ENCODE data around the gene TRAM2. TPM values are rescaled to one million over a fixed set of nuclear protein-coding genes. Genes with fewer than 3 reads are reported as not detected.
A peak's percentile ranks its signal among the peaks of the same experiment; 100 is the strongest.

Gene TRAM2
- total RNA-seq, 2 experiments from 2014 or later: 3.5 to 3.6 TPM

- ATAC-seq (no peak), DNase-seq (no peak)
- intact Hi-C loops (cut with DNase I, micrococcal nuclease): no loop called here
- H3K27me3 Mint-ChIP-seq: no peaks in the 10 kb centered on the region
- ChIA-PET POLR2A (no interaction called here), CTCF (interaction anchor here (0.5 to 0.6 kb wide), 2 partner anchors 230 to 298 kb away, joined by 3 to 4 read pairs; no protein-coding TSS in a partner anchor)
- no peak overlapping the region for H3K4me3 Mint-ChIP-seq
- H3K9me3 Mint-ChIP-seq (ENCODE audit: low read depth): no peaks in the 10 kb centered on the region
- no peak overlapping the region for H3K27ac Mint-ChIP-seq
- H3K4me1 Mint-ChIP-seq: peaks cover 16% of the 10 kb centered on the region
- no peaks in the 10 kb centered on the region for H3K36me3 Mint-ChIP-seq (ENCODE audit: low read depth)
These were observed 10.7 kb downstream of the TRAM2 start for GRCh38 chr6:52566201-52566600.

GRCh38 chr6:52564856-52565255 is 12.0 kb downstream of the TRAM2 start:
- intact Hi-C loops (cut with DNase I, micrococcal nuclease): no loop called here
- H3K9me3 Mint-ChIP-seq (ENCODE audit: low read depth): no peaks in the 10 kb centered on the region
- peaks cover 16% of the 10 kb centered on the region for H3K4me1 Mint-ChIP-seq
- no peak overlapping the region for H3K27ac Mint-ChIP-seq
- DNase-seq: no peak
- ChIA-PET CTCF (no interaction called here), POLR2A (no interaction called here)
- no peaks in the 10 kb centered on the region for H3K27me3 Mint-ChIP-seq
- no peaks in the 10 kb centered on the region for H3K36me3 Mint-ChIP-seq (ENCODE audit: low read depth)
- no peak for ATAC-seq
- H3K4me3 Mint-ChIP-seq: no peak overlapping the region

- no peak overlapping the region for H3K4me3 Mint-ChIP-seq
- H3K27ac Mint-ChIP-seq: no peak overlapping the region
- no peak for ATAC-seq
- intact Hi-C loops (cut with DNase I, micrococcal nuclease): no loop called here
- H3K27me3 Mint-ChIP-seq: no peaks in the 10 kb centered on the region
- peaks cover 16% of the 10 kb centered on the region for H3K4me1 Mint-ChIP-seq
- no peaks in the 10 kb centered on the region for H3K9me3 Mint-ChIP-seq (ENCODE audit: low read depth)
- ChIA-PET CTCF (interaction anchor here (1.1 kb wide), 1 partner anchor 20 kb away, joined by 3 read pairs; no protein-coding TSS in a partner anchor), POLR2A (no interaction called here)
- DNase-seq: no peak
- H3K36me3 Mint-ChIP-seq (ENCODE audit: low read depth): no peaks in the 10 kb centered on the region
These were observed 13.9 kb downstream of the TRAM2 start for GRCh38 chr6:52562911-52563310.

- CTCF ChIA-PET: no interaction called here
- ATAC-seq (no peak), DNase-seq (no peak)
- no peaks in the 10 kb centered on the region for H3K9me3 Mint-ChIP-seq (ENCODE audit: low read depth)
- intact Hi-C loops (cut with DNase I, micrococcal nuclease): no loop called here
- H3K4me3 Mint-ChIP-seq: no peak overlapping the region
- POLR2A ChIA-PET: no interaction called here
- H3K4me1 Mint-ChIP-seq: peaks cover 4% of the 10 kb centered on the region
- H3K36me3 Mint-ChIP-seq (ENCODE audit: low read depth): no peaks in the 10 kb centered on the region
- H3K27ac Mint-ChIP-seq: no peak overlapping the region
- H3K27me3 Mint-ChIP-seq: no peaks in the 10 kb centered on the region
These were observed 16.4 kb downstream of the TRAM2 start for GRCh38 chr6:52560462-52560861.

GRCh38 chr6:52558266-52559000 is 18.4 kb downstream of the TRAM2 start:
- Mint-ChIP-seq H3K36me3 (ENCODE audit: low read depth) (no peaks in the 10 kb centered on the region), H3K4me3 (no peak overlapping the region), H3K9me3 (ENCODE audit: low read depth) (no peaks in the 10 kb centered on the region), H3K27ac (no peak overlapping the region), H3K4me1 (peaks cover 4% of the 10 kb centered on the region), H3K27me3 (no peaks in the 10 kb centered on the region)
- POLR2A ChIA-PET: no interaction called here
- DNase-seq: no peak
- CTCF ChIA-PET: no interaction called here
- no peak for ATAC-seq
- intact Hi-C loops (cut with DNase I, micrococcal nuclease): no loop called here

- DNase-seq: no peak
- H3K27me3 Mint-ChIP-seq: no peaks in the 10 kb centered on the region
- no peak overlapping the region for H3K27ac Mint-ChIP-seq
- intact Hi-C loops (cut with DNase I, micrococcal nuclease): no loop called here
- no peaks in the 10 kb centered on the region for H3K36me3 Mint-ChIP-seq (ENCODE audit: low read depth)
- no peak overlapping the region for H3K4me3 Mint-ChIP-seq
- no peak for ATAC-seq
- POLR2A ChIA-PET: no interaction called here
- H3K9me3 Mint-ChIP-seq (ENCODE audit: low read depth): no peaks in the 10 kb centered on the region
- H3K4me1 Mint-ChIP-seq: peaks cover 5% of the 10 kb centered on the region
- CTCF ChIA-PET: interaction anchor here (0.7 kb wide), 1 partner anchor 10 kb away, joined by 3 read pairs; no protein-coding TSS in a partner anchor
These were observed 19.2 kb downstream of the TRAM2 start for GRCh38 chr6:52557389-52558265.

- intact Hi-C loops (cut with DNase I, micrococcal nuclease): no loop called here
- H3K9me3 Mint-ChIP-seq (ENCODE audit: low read depth): no peaks in the 10 kb centered on the region
- no peaks in the 10 kb centered on the region for H3K27me3 Mint-ChIP-seq
- ATAC-seq: no peak
- no peak overlapping the region for H3K4me3 Mint-ChIP-seq
- ChIA-PET CTCF (interaction anchor here (0.6 to 2.2 kb wide), 2 partner anchors 20 to 236 kb away, joined by 3 to 6 read pairs; no protein-coding TSS in a partner anchor), POLR2A (no interaction called here)
- peaks cover 7% of the 10 kb centered on the region for H3K4me1 Mint-ChIP-seq
- DNase-seq: no peak
- H3K27ac Mint-ChIP-seq: no peak overlapping the region
- H3K36me3 Mint-ChIP-seq (ENCODE audit: low read depth): no peaks in the 10 kb centered on the region
These were observed 21.2 kb downstream of the TRAM2 start for GRCh38 chr6:52555518-52556233.

- Mint-ChIP-seq H3K4me3 (no peak overlapping the region), H3K4me1 (peaks cover 9% of the 10 kb centered on the region), H3K36me3 (ENCODE audit: low read depth) (no peaks in the 10 kb centered on the region), H3K9me3 (ENCODE audit: low read depth) (no peaks in the 10 kb centered on the region), H3K27ac (no peak overlapping the region), H3K27me3 (no peaks in the 10 kb centered on the region)
- POLR2A ChIA-PET: no interaction called here
- CTCF ChIA-PET: interaction anchor here (2.2 kb wide), 1 partner anchor 20 kb away, joined by 6 read pairs; no protein-coding TSS in a partner anchor
- DNase-seq: peak; percentile 17
- ATAC-seq: peak; percentile 26
- intact Hi-C loops (cut with DNase I, micrococcal nuclease): no loop called here
These were observed 22.1 kb downstream of the TRAM2 start for GRCh38 chr6:52554684-52555280.

GRCh38 chr6:52553719-52554118 is 23.1 kb downstream of the TRAM2 start:
- POLR2A ChIA-PET: no interaction called here
- CTCF ChIA-PET: interaction anchor here (0.6 kb wide), 1 partner anchor 1008 kb away, joined by 3 read pairs; no protein-coding TSS in a partner anchor
- Mint-ChIP-seq H3K27me3 (no peaks in the 10 kb centered on the region), H3K4me3 (no peak overlapping the region), H3K9me3 (ENCODE audit: low read depth) (no peaks in the 10 kb centered on the region), H3K4me1 (peaks cover 9% of the 10 kb centered on the region), H3K27ac (peak overlapping the region; percentile 5), H3K36me3 (ENCODE audit: low read depth) (no peaks in the 10 kb centered on the region)
- DNase-seq (no peak), ATAC-seq (no peak)
- intact Hi-C loops (cut with DNase I, micrococcal nuclease): no loop called here

GRCh38 chr6:52553158-52553557 is 23.7 kb downstream of the TRAM2 start:
- DNase-seq (no peak), ATAC-seq (no peak)
- intact Hi-C loops (cut with DNase I, micrococcal nuclease): no loop called here
- H3K27ac Mint-ChIP-seq: peak overlapping the region; percentile 5
- CTCF ChIA-PET: no interaction called here
- H3K4me3 Mint-ChIP-seq: no peak overlapping the region
- H3K36me3 Mint-ChIP-seq (ENCODE audit: low read depth): no peaks in the 10 kb centered on the region
- POLR2A ChIA-PET: no interaction called here
- H3K4me1 Mint-ChIP-seq: peaks cover 9% of the 10 kb centered on the region
- H3K9me3 Mint-ChIP-seq (ENCODE audit: low read depth): no peaks in the 10 kb centered on the region
- H3K27me3 Mint-ChIP-seq: no peaks in the 10 kb centered on the region

GRCh38 chr6:52552278-52552643 is 24.6 kb downstream of the TRAM2 start:
- H3K4me3 Mint-ChIP-seq: no peak overlapping the region
- intact Hi-C loops (cut with DNase I, micrococcal nuclease): no loop called here
- peak overlapping the region; percentile 11 for H3K27ac Mint-ChIP-seq
- H3K9me3 Mint-ChIP-seq (ENCODE audit: low read depth): no peaks in the 10 kb centered on the region
- H3K27me3 Mint-ChIP-seq: no peaks in the 10 kb centered on the region
- no peaks in the 10 kb centered on the region for H3K36me3 Mint-ChIP-seq (ENCODE audit: low read depth)
- H3K4me1 Mint-ChIP-seq: peaks cover 9% of the 10 kb centered on the region
- CTCF ChIA-PET: interaction anchor here (0.6 to 0.7 kb wide), 3 partner anchors 21 to 145 kb away, joined by 3 read pairs; no protein-coding TSS in a partner anchor
- no peak for DNase-seq
- POLR2A ChIA-PET: interaction anchor here (0.6 kb wide), 1 partner anchor 54 kb away, joined by 3 read pairs; no protein-coding TSS in a partner anchor
- ATAC-seq: no peak
